ENCODE data around the gene MALRD1. TPM values are rescaled to one million over a fixed set of nuclear protein-coding genes. Genes with fewer than 3 reads are reported as not detected.

The MALRD1 gene
- total RNA-seq, 1 experiment from 2014 or later = not detected

GRCh38 chr10:19231034-19231433 lies 182.4 kb downstream of the MALRD1 start:
- no peaks in the 10 kb centered on the region for H3K27me3 ChIP-seq
- no peaks in the 10 kb centered on the region for H3K36me3 ChIP-seq
- H3K4me1 ChIP-seq = no peaks in the 10 kb centered on the region
- H3K4me3 ChIP-seq = no peak overlapping the region
- H3K9me3 ChIP-seq (replicated peaks) = no peaks in the 10 kb centered on the region
- H3K27ac ChIP-seq = no peak overlapping the region
- DNase-seq = no peak

DNA sequence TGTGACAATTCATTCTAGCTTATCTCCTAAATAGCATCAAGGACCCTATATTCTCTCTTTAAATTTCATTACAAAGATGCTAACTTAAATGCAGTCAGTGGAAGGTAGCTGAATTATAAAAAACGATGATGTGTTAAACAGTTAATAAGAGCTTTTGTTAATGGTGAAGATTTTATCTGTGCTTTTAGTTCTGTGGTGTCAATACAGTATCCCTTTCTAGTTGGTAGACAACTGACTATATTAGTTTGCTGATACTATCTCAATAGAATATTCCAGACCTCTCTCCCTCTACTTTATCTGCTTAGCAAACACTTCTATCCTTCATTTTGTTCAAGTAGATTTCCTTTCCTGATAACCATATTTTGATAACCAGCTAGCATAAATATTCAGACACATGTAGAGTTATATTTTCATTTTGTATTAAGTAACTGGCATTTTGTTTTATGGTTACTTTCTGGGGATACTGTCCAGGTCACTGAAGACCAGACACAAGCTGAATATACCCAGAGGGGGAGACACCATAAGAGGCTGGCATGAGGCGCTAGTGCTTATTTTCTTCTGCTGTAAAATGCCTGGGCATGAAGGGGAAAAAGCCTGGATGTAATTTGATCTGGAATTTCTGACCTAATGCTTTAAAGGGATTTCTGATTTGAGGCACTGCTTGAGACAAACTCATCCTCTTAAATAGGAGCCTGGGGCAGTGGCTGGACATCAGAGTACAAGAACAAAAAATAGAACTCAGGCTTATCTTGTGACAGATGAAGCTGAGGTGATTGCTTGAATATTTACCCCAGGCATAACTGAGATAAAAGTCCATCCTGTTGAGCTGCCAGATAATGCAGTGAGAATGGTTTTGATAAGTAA lies 197.5 kb downstream of the MALRD1 start:
- Histone ChIP-seq H3K27me3 (no peaks in the 10 kb centered on the region), H3K4me3 (no peak overlapping the region), H3K4me1 (no peaks in the 10 kb centered on the region; the same call in 1 of the 2 replicates), H3K27ac (no peak overlapping the region), H3K9me3 (replicated peaks) (no peaks in the 10 kb centered on the region), H3K36me3 (no peaks in the 10 kb centered on the region)
- DNase-seq = peak in 1 of 2 experiments; percentile 4

DNA sequence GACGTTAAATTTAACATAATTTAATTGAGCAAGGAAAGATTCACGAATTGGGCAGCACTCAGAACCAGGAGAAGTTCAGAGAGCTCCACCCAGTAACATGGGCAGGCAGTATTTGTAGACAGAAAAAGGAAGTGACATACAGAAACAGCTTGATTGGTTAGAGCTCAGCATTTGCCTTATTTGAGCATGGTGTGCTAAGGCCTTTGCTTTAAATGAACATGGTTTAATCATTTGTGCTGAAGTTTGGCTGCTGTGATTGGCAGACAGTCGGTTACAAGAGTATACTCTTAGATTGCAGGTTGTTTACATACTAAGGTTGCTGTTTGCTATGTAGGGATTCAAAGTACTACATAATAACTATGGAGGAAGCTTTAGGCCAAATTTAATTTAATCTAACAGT lies 199.2 kb downstream of the MALRD1 start:
- Histone ChIP-seq H3K4me3 (no peak overlapping the region), H3K4me1 (no peaks in the 10 kb centered on the region; the same call in 1 of the 2 replicates), H3K36me3 (no peaks in the 10 kb centered on the region), H3K9me3 (replicated peaks) (no peaks in the 10 kb centered on the region), H3K27me3 (no peaks in the 10 kb centered on the region), H3K27ac (no peak overlapping the region)
- DNase-seq = no peak

- Histone ChIP-seq H3K36me3 (no peaks in the 10 kb centered on the region), H3K9me3 (replicated peaks) (no peaks in the 10 kb centered on the region), H3K4me3 (no peak overlapping the region), H3K4me1 (no peaks in the 10 kb centered on the region; the same call in 1 of the 2 replicates), H3K27me3 (no peaks in the 10 kb centered on the region), H3K27ac (no peak overlapping the region)
- DNase-seq = no peak
These were observed 201.9 kb downstream of the MALRD1 start for GRCh38 chr10:19250546-19250945.

- no peaks in the 10 kb centered on the region; the same call in 1 of the 2 replicates for H3K4me1 ChIP-seq
- H3K27ac ChIP-seq = no peak overlapping the region
- no peak overlapping the region for H3K4me3 ChIP-seq
- no peaks in the 10 kb centered on the region for H3K9me3 ChIP-seq (replicated peaks)
- H3K27me3 ChIP-seq = no peaks in the 10 kb centered on the region
- H3K36me3 ChIP-seq = no peaks in the 10 kb centered on the region
- DNase-seq = no peak
These were observed 203.9 kb downstream of the MALRD1 start for GRCh38 chr10:19252531-19252930.

GRCh38 chr10:19256331-19256730 lies 207.7 kb downstream of the MALRD1 start:
- Histone ChIP-seq H3K4me1 (no peaks in the 10 kb centered on the region), H3K27me3 (no peaks in the 10 kb centered on the region), H3K4me3 (no peak overlapping the region), H3K27ac (no peak overlapping the region), H3K9me3 (replicated peaks) (no peaks in the 10 kb centered on the region), H3K36me3 (no peaks in the 10 kb centered on the region)
- no peak for DNase-seq

GRCh38 chr10:19263262-19263661 lies 214.7 kb downstream of the MALRD1 start:
- no peak for DNase-seq
- no peak overlapping the region for H3K4me3 ChIP-seq

GRCh38 chr10:19283285-19283684 lies 234.7 kb downstream of the MALRD1 start:
- Histone ChIP-seq H3K9me3 (replicated peaks) (no peaks in the 10 kb centered on the region), H3K4me3 (no peak overlapping the region), H3K27ac (no peak overlapping the region), H3K27me3 (no peaks in the 10 kb centered on the region), H3K36me3 (no peaks in the 10 kb centered on the region), H3K4me1 (no peaks in the 10 kb centered on the region)
- no peak for DNase-seq

More at GRCh38 chr10:19263262-19263661, 214.7 kb downstream of the MALRD1 start:
- no peaks in the 10 kb centered on the region for H3K27me3 ChIP-seq
- H3K4me1 ChIP-seq = no peaks in the 10 kb centered on the region
- no peaks in the 10 kb centered on the region for H3K36me3 ChIP-seq
- H3K27ac ChIP-seq = no peak overlapping the region
- no peaks in the 10 kb centered on the region for H3K9me3 ChIP-seq (replicated peaks)

- Histone ChIP-seq H3K4me3 (no peak overlapping the region), H3K4me1 (no peaks in the 10 kb centered on the region), H3K27ac (no peak overlapping the region), H3K36me3 (no peaks in the 10 kb centered on the region), H3K27me3 (no peaks in the 10 kb centered on the region), H3K9me3 (replicated peaks) (no peaks in the 10 kb centered on the region)
- no peak for DNase-seq
These were observed 235.2 kb downstream of the MALRD1 start for GRCh38 chr10:19283786-19284185.

- Histone ChIP-seq H3K27ac (no peak overlapping the region), H3K36me3 (no peaks in the 10 kb centered on the region), H3K9me3 (replicated peaks) (no peaks in the 10 kb centered on the region), H3K27me3 (no peaks in the 10 kb centered on the region), H3K4me3 (no peak overlapping the region), H3K4me1 (no peaks in the 10 kb centered on the region)
- DNase-seq = no peak
These were observed 242.2 kb downstream of the MALRD1 start for GRCh38 chr10:19290770-19291169.

GRCh38 chr10:19294233-19294632 lies 245.6 kb downstream of the MALRD1 start:
- H3K27me3 ChIP-seq = no peaks in the 10 kb centered on the region
- DNase-seq = no peak
- no peak overlapping the region for H3K27ac ChIP-seq
- no peaks in the 10 kb centered on the region for H3K4me1 ChIP-seq
- H3K9me3 ChIP-seq (replicated peaks) = no peaks in the 10 kb centered on the region
- no peak overlapping the region for H3K4me3 ChIP-seq
- H3K36me3 ChIP-seq = no peaks in the 10 kb centered on the region

GRCh38 chr10:19299645-19300044 lies 251.0 kb downstream of the MALRD1 start:
- H3K27ac ChIP-seq = no peak overlapping the region
- H3K27me3 ChIP-seq = no peaks in the 10 kb centered on the region
- no peak for DNase-seq
- H3K4me1 ChIP-seq = no peaks in the 10 kb centered on the region
- H3K36me3 ChIP-seq = no peaks in the 10 kb centered on the region
- H3K9me3 ChIP-seq (replicated peaks) = no peaks in the 10 kb centered on the region
- no peak overlapping the region for H3K4me3 ChIP-seq

GRCh38 chr10:19302117-19302516 lies 253.5 kb downstream of the MALRD1 start:
- no peaks in the 10 kb centered on the region for H3K36me3 ChIP-seq
- H3K4me3 ChIP-seq = no peak overlapping the region
- no peak overlapping the region for H3K27ac ChIP-seq
- DNase-seq = no peak
- no peaks in the 10 kb centered on the region for H3K27me3 ChIP-seq
- H3K9me3 ChIP-seq (replicated peaks) = no peaks in the 10 kb centered on the region
- no peaks in the 10 kb centered on the region for H3K4me1 ChIP-seq

GRCh38 chr10:19310066-19310465 lies 261.5 kb downstream of the MALRD1 start:
- no peak overlapping the region for H3K27ac ChIP-seq
- no peak overlapping the region for H3K4me3 ChIP-seq
- no peaks in the 10 kb centered on the region for H3K27me3 ChIP-seq
- no peaks in the 10 kb centered on the region for H3K36me3 ChIP-seq
- H3K9me3 ChIP-seq (replicated peaks) = no peaks in the 10 kb centered on the region
- H3K4me1 ChIP-seq = no peaks in the 10 kb centered on the region
- DNase-seq = no peak

- H3K9me3 ChIP-seq (replicated peaks) = no peaks in the 10 kb centered on the region
- no peak overlapping the region for H3K4me3 ChIP-seq
- no peaks in the 10 kb centered on the region for H3K4me1 ChIP-seq
- no peak overlapping the region for H3K27ac ChIP-seq
- no peak for DNase-seq
- H3K27me3 ChIP-seq = no peaks in the 10 kb centered on the region
- H3K36me3 ChIP-seq = no peaks in the 10 kb centered on the region
These were observed 267.7 kb downstream of the MALRD1 start for GRCh38 chr10:19316204-19316870.
